NCI-H1930 (cell line): ENCODE results near the gene PAMR1.
"Not testable (repeated sequence)": the region's sequence is repeated elsewhere in the genome, so short reads cannot be mapped to it uniquely, and the experiment has no call there.

Source experiments
- DNase-seq, 2 experiments: peaks; one replicate each; lab custom pipeline; 2025; lab: John Stamatoyannopoulos, UW

Gene PAMR1

GRCh38 chr11:35545391-35546003 is 20.1 kb upstream of the PAMR1 start:
- no peak for DNase-seq

- DNase-seq, result no peak
These were observed 18.1 kb upstream of the PAMR1 start for GRCh38 chr11:35543481-35543880.

GRCh38 chr11:35541621-35542375 is 16.4 kb upstream of the PAMR1 start:
- no peak for DNase-seq

GRCh38 chr11:35540526-35540925 is 15.1 kb upstream of the PAMR1 start:
- no peak for DNase-seq

- DNase-seq, result no peak
These were observed 14.4 kb upstream of the PAMR1 start for GRCh38 chr11:35539781-35540281.

GRCh38 chr11:35539256-35539655 is 13.8 kb upstream of the PAMR1 start:
- no peak for DNase-seq

GRCh38 chr11:35536470-35536869 is 11.1 kb upstream of the PAMR1 start:
- no peak for DNase-seq

- no peak for DNase-seq
These were observed 5.8 kb upstream of the PAMR1 start for GRCh38 chr11:35531246-35531645.

GRCh38 chr11:35529971-35530495 is 4.6 kb upstream of the PAMR1 start:
- no peak for DNase-seq

- no peak for DNase-seq
These were observed 965 bp upstream of the PAMR1 start for GRCh38 chr11:35526370-35526792.

GRCh38 chr11:35524780-35525179 is 636 bp downstream of the PAMR1 start:
- no peak for DNase-seq

- DNase-seq, result no peak
These were observed 1.6 kb downstream of the PAMR1 start for GRCh38 chr11:35523861-35524260.

GRCh38 chr11:35523331-35523768 is 2.1 kb downstream of the PAMR1 start:
- DNase-seq, result no peak

GRCh38 chr11:35522091-35522490 is 3.3 kb downstream of the PAMR1 start:
- DNase-seq, result not testable (repeated sequence)

- no peak for DNase-seq
These were observed 5.0 kb downstream of the PAMR1 start for GRCh38 chr11:35520376-35520775.

GRCh38 chr11:35518766-35519165 is 6.7 kb downstream of the PAMR1 start:
- no peak for DNase-seq

GRCh38 chr11:35517481-35517880 is 7.9 kb downstream of the PAMR1 start:
- no peak for DNase-seq

- DNase-seq, result no peak
These were observed 9.0 kb downstream of the PAMR1 start for GRCh38 chr11:35516403-35516802.

GRCh38 chr11:35515224-35515623 is 10.2 kb downstream of the PAMR1 start:
- no peak for DNase-seq

- DNase-seq, result no peak
These were observed 10.9 kb downstream of the PAMR1 start for GRCh38 chr11:35514481-35514880.

- DNase-seq, result no peak
These were observed 13.8 kb downstream of the PAMR1 start for GRCh38 chr11:35511666-35512065.

GRCh38 chr11:35507688-35508087 is 17.7 kb downstream of the PAMR1 start:
- DNase-seq, result no peak

GRCh38 chr11:35501776-35502175 is 23.6 kb downstream of the PAMR1 start:
- no peak for DNase-seq
